Choroid plexus epithelial cell (primary cell): ENCODE data around the gene MARK4.
"Not testable (repeated sequence)": the region's sequence is repeated elsewhere in the genome, so short reads cannot be mapped to it uniquely, and the experiment has no call there.

Experiments
- DNase-seq: peaks from one replicate; pipeline ENCODE4 v3.0.0-alpha.2; 2010; ENCODE audit warnings: low read depth
- H3K4me3 ChIP-seq: 2 replicates; pipeline ENCODE4 v1.5.1; 2011; ENCODE audit warnings: low read depth, mild to moderate bottlenecking, control low read depth, low read length, moderate library complexity
- TF ChIP-seq, protein P1 (sequence below): conservative IDR thresholded peaks from 2 replicates; pipeline ENCODE4 v1.5.1; 2011; ENCODE audit warnings: low read depth, mild to moderate bottlenecking, control low read depth, inconsistent platforms, low read length, moderate library complexity

Gene MARK4

DNA sequence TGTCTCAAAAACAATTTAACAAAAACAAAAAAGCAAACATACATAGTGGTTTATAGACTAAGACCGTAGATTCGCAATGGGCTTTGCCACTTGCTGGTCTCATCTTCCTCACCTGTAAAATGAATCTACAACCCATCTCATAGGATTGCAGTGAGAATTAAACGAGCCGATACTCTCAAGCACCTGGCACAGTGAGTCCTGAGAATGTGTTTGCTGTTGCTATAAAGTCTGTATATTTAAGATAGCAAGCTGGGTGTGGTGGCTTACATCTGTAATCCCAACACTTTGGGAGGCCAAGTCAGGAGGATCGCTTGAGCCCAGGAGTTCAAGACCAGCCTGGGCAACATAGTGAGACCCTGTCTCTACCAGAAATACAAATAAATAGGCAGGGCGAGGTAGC is 28.3 kb upstream of the MARK4 start:
- H3K4me3 ChIP-seq: no peak overlapping the region
- DNase-seq: no peak
- TF ChIP-seq, protein P1, sequence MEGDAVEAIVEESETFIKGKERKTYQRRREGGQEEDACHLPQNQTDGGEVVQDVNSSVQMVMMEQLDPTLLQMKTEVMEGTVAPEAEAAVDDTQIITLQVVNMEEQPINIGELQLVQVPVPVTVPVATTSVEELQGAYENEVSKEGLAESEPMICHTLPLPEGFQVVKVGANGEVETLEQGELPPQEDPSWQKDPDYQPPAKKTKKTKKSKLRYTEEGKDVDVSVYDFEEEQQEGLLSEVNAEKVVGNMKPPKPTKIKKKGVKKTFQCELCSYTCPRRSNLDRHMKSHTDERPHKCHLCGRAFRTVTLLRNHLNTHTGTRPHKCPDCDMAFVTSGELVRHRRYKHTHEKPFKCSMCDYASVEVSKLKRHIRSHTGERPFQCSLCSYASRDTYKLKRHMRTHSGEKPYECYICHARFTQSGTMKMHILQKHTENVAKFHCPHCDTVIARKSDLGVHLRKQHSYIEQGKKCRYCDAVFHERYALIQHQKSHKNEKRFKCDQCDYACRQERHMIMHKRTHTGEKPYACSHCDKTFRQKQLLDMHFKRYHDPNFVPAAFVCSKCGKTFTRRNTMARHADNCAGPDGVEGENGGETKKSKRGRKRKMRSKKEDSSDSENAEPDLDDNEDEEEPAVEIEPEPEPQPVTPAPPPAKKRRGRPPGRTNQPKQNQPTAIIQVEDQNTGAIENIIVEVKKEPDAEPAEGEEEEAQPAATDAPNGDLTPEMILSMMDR: no peak

DNA sequence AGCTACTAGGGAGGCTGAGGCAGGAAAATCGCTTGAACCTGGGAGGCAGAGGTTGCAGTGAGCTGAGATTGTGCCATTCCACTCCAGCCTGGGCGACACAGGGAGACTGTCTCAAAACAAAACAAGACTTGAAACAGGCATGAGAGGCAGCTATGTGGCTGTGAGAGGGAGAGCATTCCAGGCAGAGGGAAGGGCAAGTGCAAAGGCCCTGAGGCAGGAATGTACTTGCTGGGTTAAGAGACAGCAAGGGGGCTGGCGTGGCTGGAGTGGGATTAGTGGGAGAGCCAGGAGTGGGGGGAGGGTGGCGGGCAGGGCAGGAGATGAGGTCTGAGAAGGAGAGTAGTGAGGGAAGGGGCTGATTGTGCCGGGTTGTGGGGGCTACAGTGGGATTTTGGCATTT is 27.2 kb upstream of the MARK4 start:
- DNase-seq: no peak

DNA sequence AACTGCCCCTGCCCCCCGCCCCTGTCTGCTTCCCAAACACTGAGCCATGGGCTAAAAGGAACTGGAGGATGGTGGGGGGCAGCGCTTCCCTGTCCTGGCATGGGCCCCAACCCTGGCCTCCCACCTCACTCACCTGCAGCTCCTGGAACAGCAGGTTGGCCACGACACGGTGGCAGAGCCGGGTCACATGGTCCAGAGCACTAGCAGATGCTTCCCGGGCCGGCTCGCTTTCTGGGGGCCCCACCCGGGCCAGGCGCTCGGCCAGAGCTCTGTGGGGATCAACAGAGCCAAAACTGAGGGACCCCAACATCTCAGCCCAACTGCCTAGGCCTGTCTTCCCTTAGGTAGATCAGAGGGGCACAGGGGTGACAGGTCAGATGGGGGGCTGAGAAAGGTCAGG is 26.4 kb upstream of the MARK4 start:
- H3K4me3 ChIP-seq: no peak overlapping the region
- TF ChIP-seq, protein P1: no peak
- DNase-seq: no peak

More for the DNA sequence above, 27.2 kb upstream of the MARK4 start:
- no peak overlapping the region for H3K4me3 ChIP-seq
- TF ChIP-seq, protein P1: no peak

DNA sequence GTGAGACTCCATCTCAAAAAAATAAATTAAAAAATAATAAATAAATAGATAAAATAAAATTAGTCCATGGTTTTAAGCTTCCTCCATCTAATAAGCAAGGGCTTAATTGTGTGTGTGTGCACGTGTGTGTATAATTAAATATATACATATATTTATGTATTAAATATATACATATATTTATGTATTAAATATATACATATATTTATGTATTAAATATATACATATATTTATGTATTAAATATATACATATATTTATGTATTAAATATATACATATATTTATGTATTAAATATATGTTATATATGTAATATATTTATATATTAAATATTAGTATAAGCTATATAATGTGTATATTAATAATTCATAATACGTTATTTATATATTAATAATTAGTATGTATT is 22.0 kb upstream of the MARK4 start:
- DNase-seq, H3K4me3 ChIP-seq: not testable (repeated sequence)

DNA sequence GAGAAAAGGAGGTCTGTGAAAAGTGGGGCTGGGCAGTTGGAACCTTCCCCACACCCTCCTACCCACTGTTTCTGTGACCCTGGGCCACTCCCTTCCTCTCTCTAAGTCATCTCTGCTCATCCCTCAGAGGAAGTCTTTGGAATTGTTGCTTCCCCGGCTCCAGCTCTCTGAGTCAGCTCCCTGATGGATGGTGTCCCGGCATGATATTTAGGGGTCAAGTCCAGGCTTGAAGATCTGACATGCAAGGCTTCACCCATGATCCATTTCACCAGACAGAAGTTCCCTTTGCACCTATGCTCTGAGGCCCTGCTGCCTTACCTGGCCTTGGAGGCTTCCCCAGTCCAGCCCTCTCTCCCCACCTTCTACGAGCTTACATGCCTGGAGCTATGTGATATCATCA is 19.2 kb upstream of the MARK4 start:
- H3K4me3 ChIP-seq: no peak overlapping the region
- DNase-seq: no peak
- TF ChIP-seq, protein P1: no peak

DNA sequence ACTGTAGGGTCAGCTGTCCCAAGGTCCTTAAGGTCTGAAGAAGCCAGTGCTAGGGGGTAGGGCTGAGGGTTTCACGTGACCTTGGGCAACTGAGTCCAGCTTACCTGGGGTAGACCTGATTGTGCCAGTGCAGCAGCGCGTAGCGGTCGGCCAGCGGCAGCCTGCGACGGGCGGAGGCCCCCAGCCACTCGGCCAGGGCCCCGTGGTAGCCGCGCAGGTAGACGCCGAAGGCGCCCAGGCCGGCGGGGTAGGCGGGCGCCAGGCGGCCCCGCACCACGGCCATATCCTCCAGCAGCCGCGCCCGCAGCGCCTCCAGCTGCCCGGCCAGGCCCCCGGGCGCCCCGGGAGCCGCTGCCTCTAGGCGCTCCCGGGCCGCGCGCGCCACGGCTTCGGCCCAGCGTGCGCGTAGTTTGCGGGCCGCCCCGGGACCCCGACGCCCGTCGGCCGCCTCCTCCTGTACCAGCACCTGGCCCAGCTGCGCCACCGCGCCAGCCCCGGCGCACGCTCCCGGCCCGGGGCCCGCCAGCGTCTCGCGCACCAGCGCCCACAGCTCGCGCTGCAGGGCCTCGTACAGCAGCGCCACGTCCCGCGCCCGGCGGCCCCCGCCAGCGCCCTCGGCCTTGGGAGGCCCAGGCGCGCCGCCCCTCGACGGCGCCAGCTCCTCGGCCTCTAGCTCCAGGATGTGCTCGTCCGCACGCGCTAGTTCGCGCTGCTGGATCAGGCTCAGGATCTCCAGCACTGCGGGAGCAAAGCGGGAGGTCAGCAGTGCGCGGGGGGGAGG is 16.8 kb upstream of the MARK4 start:
- no peak for DNase-seq
- TF ChIP-seq, protein P1: no peak
- H3K4me3 ChIP-seq: no peak overlapping the region

DNA sequence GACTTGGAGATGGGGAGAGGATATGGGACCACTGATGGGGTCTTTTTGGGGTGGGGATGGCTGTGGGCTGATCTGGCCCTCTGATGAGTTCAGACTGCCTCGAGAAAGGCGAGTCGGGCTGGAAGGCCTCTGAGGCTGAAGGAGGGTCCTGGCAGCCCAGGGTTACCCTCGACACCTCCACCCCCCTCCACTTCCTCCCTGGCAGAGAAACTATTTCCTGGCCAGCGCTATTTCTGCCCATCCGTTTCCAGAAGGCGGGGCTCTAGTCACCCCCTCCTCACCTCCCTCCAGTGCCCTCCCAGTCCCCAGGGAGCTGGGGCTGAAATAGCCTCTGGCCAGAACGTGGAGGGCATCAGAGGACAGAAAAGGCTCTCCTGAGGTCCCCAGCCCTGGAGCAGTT is 15.6 kb upstream of the MARK4 start:
- H3K4me3 ChIP-seq: no peak overlapping the region
- no peak for DNase-seq
- TF ChIP-seq, protein P1: no peak

DNA sequence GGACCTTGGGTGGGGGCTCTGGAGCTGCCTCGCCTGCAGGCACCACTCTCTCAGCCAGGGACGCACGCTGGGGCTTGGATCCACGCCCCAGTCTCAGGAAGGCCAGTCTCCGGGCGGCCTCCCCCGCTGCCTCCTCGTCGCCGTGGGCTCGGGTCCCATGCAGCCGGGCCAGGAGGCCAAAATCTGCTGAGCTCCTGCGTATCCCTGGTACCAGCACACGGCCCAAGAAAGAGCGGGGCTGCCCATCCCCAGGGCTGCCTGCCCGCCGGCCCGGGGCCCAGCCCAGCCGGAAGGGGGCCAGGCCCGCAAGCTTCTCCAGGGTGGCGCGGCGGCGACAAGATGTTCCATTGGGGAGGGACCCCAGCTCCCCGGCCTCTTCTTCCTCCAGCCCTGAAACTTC is 12.5 kb upstream of the MARK4 start:
- no peak for DNase-seq
- no peak overlapping the region for H3K4me3 ChIP-seq
- TF ChIP-seq, protein P1: no peak
